Lower leg skin (tissue), 3 donors: ENCODE data around the gene PAX7.

ENCODE experiments used
- CTCF ChIP-seq, 3 donors: fragments of 450-650 bp; IDR thresholded peaks; one replicate each; pipeline ENCODE4 v1.5.1; 2016; ENCODE audit warnings: antibody characterized with exemption in 3 of 3, mild to moderate bottlenecking in 3 of 3, moderate library complexity in 2 of 3
- POLR2A ChIP-seq, 2 donors: fragments of 450-650 bp; IDR thresholded peaks; one replicate each; pipeline ENCODE4 v1.6.1; 2016 to 2017; ENCODE audit warnings: antibody characterized with exemption in 2 of 2, mild to moderate bottlenecking in 1 of 2, moderate library complexity in 1 of 2

GRCh38 chr1:18629659-18630510 lies 761 bp upstream of the PAX7 start:
- no peak for TF ChIP-seq POLR2A (IDR thresholded peaks at IDR 0.05)
- no peak for TF ChIP-seq CTCF (IDR thresholded peaks at IDR 0.05)
